WERI-Rb-1 (cell line): Measurements from ENCODE around the gene POLK.

Experiments
- DNase-seq: peaks from one replicate; pipeline ENCODE4 v3.0.0-alpha.2; 2020
- H3K27ac ChIP-seq: fragments of 250-450 bp; sonication (Bioruptor Pico); 2 replicates; pipeline ENCODE4 v1.5.1; 2020; ENCODE audit warnings: mild to moderate bottlenecking, moderate library complexity
- H3K27me3 ChIP-seq: fragments of 250-450 bp; sonication (Bioruptor Pico); 2 replicates; pipeline ENCODE4 v1.5.1; 2021; ENCODE audit warnings: mild to moderate bottlenecking, low read depth, moderate library complexity; ENCODE audit not compliant: insufficient read depth, severe bottlenecking
- H3K36me3 ChIP-seq: fragments of 250-450 bp; sonication (Bioruptor Pico); 2 replicates; pipeline ENCODE4 v1.5.1; 2020; ENCODE audit warnings: mild to moderate bottlenecking, moderate library complexity
- H3K4me3 ChIP-seq: 2 replicates; pipeline ENCODE4 v1.5.1; 2011; ENCODE audit warnings: low read depth, mild to moderate bottlenecking, control low read depth, low read length
- H3K9me3 ChIP-seq: fragments of 250-450 bp; sonication (Bioruptor Pico); 2 replicates; pipeline ENCODE4 v1.5.1; 2021; ENCODE audit warnings: mild to moderate bottlenecking, moderate library complexity; ENCODE audit not compliant: severe bottlenecking
- CTCF ChIP-seq: IDR thresholded peaks from 2 replicates; pipeline ENCODE4 v1.5.1; 2011; ENCODE audit warnings: low read depth, mild to moderate bottlenecking, control low read depth, inconsistent platforms, low read length

The POLK gene

GRCh38 chr5:75507841-75508240, 3.9 kb upstream of the POLK start:
- no peak overlapping the region for H3K27ac ChIP-seq
- peaks cover 12% of the 10 kb centered on the region for H3K36me3 ChIP-seq
- DNase-seq, result no peak
- no peaks in the 10 kb centered on the region for H3K9me3 ChIP-seq
- H3K4me3 ChIP-seq, result no peak overlapping the region
- TF ChIP-seq CTCF, result no peak
- H3K27me3 ChIP-seq, result no peaks in the 10 kb centered on the region

GRCh38 chr5:75509546-75509945, 2.1 kb upstream of the POLK start:
- DNase-seq, result no peak
- H3K27ac ChIP-seq, result no peak overlapping the region
- no peaks in the 10 kb centered on the region for H3K9me3 ChIP-seq
- no peaks in the 10 kb centered on the region for H3K27me3 ChIP-seq
- no peak overlapping the region for H3K4me3 ChIP-seq
- no peak for TF ChIP-seq CTCF
- H3K36me3 ChIP-seq, result peaks cover 16% of the 10 kb centered on the region

GRCh38 chr5:75509956-75510355, 1.7 kb upstream of the POLK start:
- H3K36me3 ChIP-seq, result peaks cover 14% of the 10 kb centered on the region
- H3K27me3 ChIP-seq, result no peaks in the 10 kb centered on the region
- no peak overlapping the region for H3K27ac ChIP-seq
- TF ChIP-seq CTCF, result no peak
- no peaks in the 10 kb centered on the region for H3K9me3 ChIP-seq
- DNase-seq, result no peak
- peak overlapping the region; percentile 96 for H3K4me3 ChIP-seq

- peak overlapping the region; percentile 96 for H3K4me3 ChIP-seq
- no peaks in the 10 kb centered on the region for H3K27me3 ChIP-seq
- H3K27ac ChIP-seq, result no peak overlapping the region; the same call in 1 of the 2 replicates
- no peak for TF ChIP-seq CTCF
- DNase-seq, result no peak
- peaks cover 11% of the 10 kb centered on the region; the same call in 1 of the 2 replicates for H3K36me3 ChIP-seq
- no peaks in the 10 kb centered on the region for H3K9me3 ChIP-seq
Observed at GRCh38 chr5:75510417-75510835, 1.3 kb upstream of the POLK start.

- H3K36me3 ChIP-seq, result peaks cover 7% of the 10 kb centered on the region; the same call in 1 of the 2 replicates
- peak overlapping the region; percentile 81 for H3K27ac ChIP-seq
- H3K27me3 ChIP-seq, result no peaks in the 10 kb centered on the region
- peak; percentile 52 for DNase-seq
- no peak for TF ChIP-seq CTCF
- no peaks in the 10 kb centered on the region for H3K9me3 ChIP-seq
- H3K4me3 ChIP-seq, result peak overlapping the region; percentile 96
Observed at GRCh38 chr5:75510836-75511434, 756 bp upstream of the POLK start.
